ENCODE measurements around the gene NMRK1.

- no peak for TF ChIP-seq CTCF (IDR thresholded peaks at IDR 0.05)
- no peak for TF ChIP-seq POLR2AphosphoS5 (IDR thresholded peaks at IDR 0.05)
- TF ChIP-seq POLR2A (IDR thresholded peaks at IDR 0.05): no peak
- no peak for TF ChIP-seq EP300 (IDR thresholded peaks at IDR 0.05)
These were observed 2.3 kb downstream of the NMRK1 start for GRCh38 chr9:75085640-75086039.

Measured in stomach (tissue), 4 donors.